Endothelial cell of umbilical vein (primary cell): ENCODE results near the gene CLINT1.

Source experiments
- GATA2 ChIP-seq: IDR thresholded peaks from 2 replicates; pipeline ENCODE4 v1.7.0; 2011; ENCODE audit warnings: low read depth, mild to moderate bottlenecking, moderate library complexity, mixed read lengths, low read length; ENCODE audit not compliant: insufficient read length, insufficient read depth
- POLR2AphosphoS5 ChIP-seq: IDR thresholded peaks from 2 replicates; pipeline ENCODE4 v1.6.1; 2012; ENCODE audit warnings: low read depth, mild to moderate bottlenecking, control low read depth, low read length, moderate library complexity; ENCODE audit not compliant: insufficient read depth
- TF ChIP-seq, protein P1 (sequence below), 2 donors: IDR thresholded peaks; 1 replicate in 1 of 2; 2 replicates in 1 of 2; pipeline ENCODE4 v1.5.1; 2011; ENCODE audit warnings: low read length in 2 of 2, mild to moderate bottlenecking in 2 of 2, moderate library complexity in 2 of 2, control low read depth in 1 of 2, inconsistent platforms in 1 of 2, low read depth in 1 of 2; ENCODE audit not compliant: insufficient read depth in 1 of 2; ENCODE audit errors: extremely low read depth in 1 of 2
- TF ChIP-seq, protein P2 (sequence below): IDR thresholded peaks from 2 replicates; pipeline ENCODE4 v1.6.1; 2011; ENCODE audit not compliant: insufficient read depth, insufficient read length

DNA sequence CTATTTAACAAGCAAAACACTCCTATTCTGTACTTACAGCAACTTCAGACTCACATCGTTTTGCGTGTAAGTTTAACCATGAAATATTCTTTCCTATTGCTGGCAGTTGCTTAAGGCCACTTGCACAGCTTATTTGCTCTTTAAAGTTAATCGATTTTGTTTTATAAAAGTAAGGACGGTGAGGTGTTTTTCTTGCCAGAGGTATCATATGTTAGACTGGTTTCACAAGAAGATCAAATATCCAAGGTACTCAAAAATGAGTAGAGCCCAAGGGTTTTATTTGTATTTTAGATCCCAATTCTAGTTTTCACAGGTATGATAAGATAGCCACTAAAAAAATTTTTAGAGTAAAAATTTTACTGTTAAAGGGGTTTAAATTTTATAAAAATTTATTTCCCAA, 16.2 kb downstream of the CLINT1 start:
- TF ChIP-seq, protein P1, sequence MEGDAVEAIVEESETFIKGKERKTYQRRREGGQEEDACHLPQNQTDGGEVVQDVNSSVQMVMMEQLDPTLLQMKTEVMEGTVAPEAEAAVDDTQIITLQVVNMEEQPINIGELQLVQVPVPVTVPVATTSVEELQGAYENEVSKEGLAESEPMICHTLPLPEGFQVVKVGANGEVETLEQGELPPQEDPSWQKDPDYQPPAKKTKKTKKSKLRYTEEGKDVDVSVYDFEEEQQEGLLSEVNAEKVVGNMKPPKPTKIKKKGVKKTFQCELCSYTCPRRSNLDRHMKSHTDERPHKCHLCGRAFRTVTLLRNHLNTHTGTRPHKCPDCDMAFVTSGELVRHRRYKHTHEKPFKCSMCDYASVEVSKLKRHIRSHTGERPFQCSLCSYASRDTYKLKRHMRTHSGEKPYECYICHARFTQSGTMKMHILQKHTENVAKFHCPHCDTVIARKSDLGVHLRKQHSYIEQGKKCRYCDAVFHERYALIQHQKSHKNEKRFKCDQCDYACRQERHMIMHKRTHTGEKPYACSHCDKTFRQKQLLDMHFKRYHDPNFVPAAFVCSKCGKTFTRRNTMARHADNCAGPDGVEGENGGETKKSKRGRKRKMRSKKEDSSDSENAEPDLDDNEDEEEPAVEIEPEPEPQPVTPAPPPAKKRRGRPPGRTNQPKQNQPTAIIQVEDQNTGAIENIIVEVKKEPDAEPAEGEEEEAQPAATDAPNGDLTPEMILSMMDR (IDR thresholded peaks at IDR 0.05; ENCODE audit: extremely low read depth in 1 of 2, insufficient read depth in 1 of 2, low read depth in 1 of 2, low read length in 2 of 2): no peak
- TF ChIP-seq, protein P2, sequence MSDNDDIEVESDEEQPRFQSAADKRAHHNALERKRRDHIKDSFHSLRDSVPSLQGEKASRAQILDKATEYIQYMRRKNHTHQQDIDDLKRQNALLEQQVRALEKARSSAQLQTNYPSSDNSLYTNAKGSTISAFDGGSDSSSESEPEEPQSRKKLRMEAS: no peak
- TF ChIP-seq GATA2 (no peak), POLR2AphosphoS5 (no peak)
